Fibroblast of skin of scalp (primary cell): ENCODE data around the gene MEDAG.

Experiments used
- DNase-seq: peaks from one replicate; pipeline ENCODE4 v3.0.0-alpha.2; 2013

MEDAG gene

GRCh38 chr13:30959678-30960077 lies 53.6 kb downstream of the MEDAG start:
- DNase-seq = no peak

GRCh38 chr13:30963791-30964190 lies 57.7 kb downstream of the MEDAG start:
- DNase-seq = peak; percentile 23

DNA sequence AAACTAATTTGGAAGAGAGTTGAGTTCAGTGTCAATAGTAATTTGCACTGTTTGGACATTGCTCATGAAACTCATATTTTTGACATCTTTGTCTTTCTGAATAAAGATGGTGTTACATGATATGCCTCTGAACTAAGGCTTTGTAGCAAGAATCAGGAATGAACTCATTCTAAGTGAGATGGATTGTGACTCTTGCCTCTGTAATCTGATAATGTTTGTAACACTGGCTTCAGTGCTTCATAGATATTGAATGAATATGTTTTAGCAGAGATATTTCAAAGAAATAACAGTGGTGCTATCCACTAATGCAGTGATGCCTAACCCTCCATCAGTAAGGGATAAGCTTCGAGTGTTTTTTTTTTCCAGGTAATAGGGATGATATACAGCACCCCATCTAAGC lies 59.3 kb downstream of the MEDAG start:
- DNase-seq = no peak

- peak; percentile 54 for DNase-seq
Measured at GRCh38 chr13:30966101-30966500, 60.0 kb downstream of the MEDAG start.

GRCh38 chr13:30968846-30969245 lies 62.8 kb downstream of the MEDAG start:
- DNase-seq = peak; percentile 51

DNA sequence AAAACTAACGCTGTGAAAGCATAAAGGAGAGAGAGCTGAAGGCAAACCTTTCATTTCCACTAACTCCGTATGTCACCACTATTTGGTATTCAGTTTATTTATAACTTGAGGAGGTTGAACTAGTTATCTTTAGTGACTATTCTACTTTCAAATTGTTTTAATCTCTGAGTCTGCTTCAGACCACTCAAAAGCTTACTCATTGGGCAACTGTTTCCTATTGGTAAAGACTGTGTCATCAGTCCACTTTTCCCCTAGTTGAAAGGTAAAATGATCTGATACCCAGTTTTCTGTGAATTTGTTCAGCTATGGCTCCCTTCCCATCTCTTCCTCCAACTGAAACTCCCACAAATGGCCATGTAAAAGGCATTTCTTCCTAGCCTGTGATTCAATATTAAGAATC lies 65.5 kb downstream of the MEDAG start:
- DNase-seq = no peak

GRCh38 chr13:30972888-30973377 lies 66.9 kb downstream of the MEDAG start:
- DNase-seq = peak; percentile 72

GRCh38 chr13:30974350-30974749 lies 68.3 kb downstream of the MEDAG start:
- DNase-seq = no peak
